HCEC 1CT (cell line): ENCODE results near the gene PLXNA4.

Source experiments
- DNase-seq: peaks from one replicate; pipeline ENCODE4 v3.0.0-alpha.2; 2017

PLXNA4 gene

DNA sequence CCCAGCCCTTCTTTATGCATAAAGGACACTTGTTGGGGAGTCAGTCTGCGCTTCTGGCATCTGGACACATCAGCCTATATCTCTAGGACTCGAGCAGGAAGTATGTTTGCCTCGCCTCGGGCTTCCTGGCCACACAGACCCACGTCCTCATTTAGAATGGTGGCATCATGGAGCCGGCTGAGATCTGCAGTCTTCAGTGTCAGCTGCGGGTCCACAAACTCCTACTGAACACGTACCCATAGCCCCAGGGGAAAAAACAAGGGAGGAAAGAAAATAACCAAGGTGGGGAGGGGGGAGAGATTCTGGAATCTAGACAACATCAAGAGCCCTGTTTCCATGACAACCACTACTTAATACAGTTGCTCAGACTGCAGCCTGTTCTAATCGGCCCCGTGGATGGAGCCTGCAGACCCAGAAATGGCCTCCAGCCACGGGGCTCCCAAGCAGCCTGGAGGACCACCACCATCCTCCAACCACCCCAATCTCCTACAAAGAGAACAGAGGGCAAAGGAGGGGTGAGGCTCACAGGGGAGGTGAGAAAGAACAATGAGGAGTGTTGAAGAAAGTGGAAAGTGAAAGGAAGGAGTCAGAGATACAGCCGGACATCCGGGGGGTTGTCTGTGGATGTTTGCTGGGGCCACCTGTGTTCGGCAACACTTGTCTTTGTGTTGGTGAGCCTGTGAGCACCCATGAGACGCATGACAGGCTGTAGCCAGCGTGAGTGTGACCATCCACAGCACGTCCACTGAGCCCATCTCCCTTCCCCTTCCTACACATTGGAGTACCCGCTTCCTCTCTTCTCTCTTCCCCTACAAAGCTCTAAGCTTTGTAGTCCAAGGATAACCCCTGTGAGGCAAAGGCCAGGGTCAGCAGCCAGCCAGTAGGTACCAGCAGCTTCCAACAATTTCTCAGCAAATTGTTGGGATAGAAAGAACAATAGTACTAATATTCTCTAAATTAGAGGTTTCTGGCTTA is 141.0 kb downstream of the PLXNA4 start:
- no peak for DNase-seq

GRCh38 chr7:132434041-132434440 is 142.2 kb downstream of the PLXNA4 start:
- no peak for DNase-seq

DNA sequence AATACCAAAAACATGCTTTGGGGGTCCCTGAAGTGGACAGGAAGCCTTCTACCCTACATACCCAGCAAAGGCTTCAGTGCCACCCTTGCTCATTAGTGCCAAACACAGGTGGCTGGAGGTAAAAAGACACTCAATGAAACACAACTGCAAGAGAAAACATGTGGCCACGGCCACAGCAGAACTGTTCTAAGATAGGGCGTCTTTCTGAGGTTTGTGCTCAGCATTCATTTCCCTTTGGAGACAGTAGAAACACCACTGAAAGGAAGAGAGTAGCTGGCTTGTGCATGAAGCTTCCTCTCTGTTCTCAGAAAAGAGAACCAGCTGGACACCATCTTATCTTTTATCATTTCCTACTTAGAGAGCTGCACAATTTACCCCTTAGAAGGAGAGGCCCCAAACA is 143.0 kb downstream of the PLXNA4 start:
- DNase-seq: no peak

GRCh38 chr7:132430861-132431822 is 145.1 kb downstream of the PLXNA4 start:
- peak; percentile 79 for DNase-seq

DNA sequence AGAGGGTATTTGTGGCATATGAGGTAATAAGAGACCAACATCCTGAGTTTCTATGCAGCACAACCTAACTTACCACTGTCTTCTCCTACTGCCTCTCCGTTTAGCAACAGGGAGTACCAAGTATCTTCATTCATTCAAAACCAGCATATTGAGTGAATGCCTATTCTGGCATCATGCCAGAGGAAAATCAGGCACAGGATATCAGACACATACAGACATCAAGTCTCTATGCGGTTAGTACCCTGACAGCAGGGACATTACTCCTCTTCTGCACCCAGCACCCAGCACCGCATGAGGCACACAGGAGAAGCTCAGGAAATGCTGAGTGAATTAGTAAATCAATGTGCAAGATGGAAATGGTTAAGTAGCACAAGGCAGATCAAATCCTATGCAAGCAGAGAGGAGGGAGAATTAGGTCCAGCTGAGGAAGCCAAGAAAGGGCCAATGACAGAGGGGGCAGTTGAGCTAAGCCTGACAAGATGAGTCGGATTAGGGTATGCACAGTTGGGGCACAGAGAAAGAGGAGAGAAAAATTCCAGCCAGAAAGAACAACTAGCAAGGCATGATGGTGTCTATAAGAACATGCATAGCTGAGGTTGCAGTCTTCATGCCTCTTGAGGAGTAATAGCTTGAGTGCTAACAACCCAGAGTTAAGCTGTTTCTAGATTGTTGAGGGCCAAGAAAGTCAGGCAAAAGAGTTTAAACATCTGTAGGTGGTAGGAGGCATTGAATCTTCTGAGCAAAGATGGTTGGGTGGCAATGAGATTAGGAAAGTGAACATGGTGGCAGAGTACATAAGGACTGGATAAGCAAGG is 146.0 kb downstream of the PLXNA4 start:
- no peak for DNase-seq

DNA sequence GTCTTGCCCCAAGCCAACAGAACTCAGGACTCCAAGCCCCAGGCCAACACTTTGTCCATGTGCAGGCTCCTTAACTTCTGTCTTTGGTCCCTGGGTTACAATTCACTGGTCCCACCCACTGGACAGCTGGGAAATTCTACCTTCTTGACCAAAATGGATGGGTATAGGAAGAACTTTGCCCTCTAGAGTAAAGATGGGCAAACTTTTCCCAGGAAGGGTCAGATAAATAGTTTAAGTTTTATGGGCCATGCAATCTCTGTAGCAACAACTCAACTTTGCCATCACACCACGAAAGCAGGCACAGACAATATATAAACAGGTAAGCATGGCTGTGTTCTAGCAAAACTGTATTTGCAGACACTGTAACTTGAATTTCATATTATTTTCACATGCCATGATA is 147.1 kb downstream of the PLXNA4 start:
- DNase-seq: no peak

GRCh38 chr7:132428247-132428919 is 147.9 kb downstream of the PLXNA4 start:
- no peak for DNase-seq

DNA sequence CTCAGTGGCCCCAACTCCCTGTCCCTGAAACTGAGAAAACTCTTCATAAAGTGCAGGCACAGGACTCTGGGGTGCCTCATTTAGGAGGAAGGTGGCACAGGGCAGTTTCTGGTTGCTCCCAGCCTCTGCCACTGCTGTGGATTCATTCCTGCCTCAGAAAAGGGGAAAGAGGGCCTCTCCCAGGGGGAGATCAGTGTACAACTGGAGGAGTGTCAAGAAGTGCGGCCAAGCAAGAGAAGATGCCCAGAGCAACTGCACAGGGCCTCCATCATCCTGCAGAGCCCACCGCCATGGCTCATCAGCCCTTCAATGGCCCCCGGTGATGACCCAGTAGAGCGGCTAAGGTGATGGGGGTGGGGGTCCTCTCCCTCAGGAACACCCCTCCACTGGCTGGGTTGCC is 150.3 kb downstream of the PLXNA4 start:
- no peak for DNase-seq

DNA sequence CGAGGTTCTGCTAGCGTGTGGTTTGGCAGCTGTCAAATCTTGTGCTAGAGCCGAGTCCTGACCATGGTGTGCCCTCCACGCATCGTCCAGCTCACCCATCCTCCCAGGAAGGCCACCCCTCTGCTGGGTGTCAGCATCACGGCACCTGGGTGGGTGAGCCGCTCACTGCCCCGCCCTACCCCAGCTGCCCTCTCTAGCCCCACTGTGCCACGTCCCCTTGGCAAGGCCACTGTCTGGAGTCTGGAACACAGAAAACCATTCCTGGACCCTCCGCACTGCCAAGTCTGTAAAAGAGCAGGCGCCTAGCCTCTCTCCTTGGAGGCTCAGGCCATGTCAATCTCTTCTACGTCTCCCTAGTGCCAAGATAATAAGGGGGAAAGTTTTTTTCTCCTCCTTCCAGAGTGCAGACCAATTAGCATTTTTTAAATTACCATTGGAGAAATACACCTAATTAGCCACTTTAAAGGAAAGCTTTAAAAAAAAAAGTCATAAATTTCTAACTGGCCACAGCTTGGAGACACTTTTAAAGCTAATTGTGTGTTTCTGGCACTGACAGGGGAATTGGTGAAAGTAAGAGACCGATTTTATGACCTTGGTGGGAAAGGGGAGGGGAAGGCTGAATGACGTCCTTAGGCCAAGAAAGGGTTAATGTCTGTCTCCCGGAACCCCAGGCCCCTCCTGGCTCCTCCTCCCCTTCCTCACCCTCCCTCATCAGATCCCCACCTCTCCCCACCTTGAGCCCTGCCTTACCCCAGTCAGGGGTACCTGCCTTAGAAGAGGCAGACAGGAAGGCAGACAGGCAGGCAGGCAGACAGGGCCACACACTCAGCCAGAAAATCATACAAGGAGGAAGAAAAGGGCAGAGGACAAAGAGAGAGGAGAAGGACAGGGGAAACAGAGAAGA is 151.2 kb downstream of the PLXNA4 start:
- no peak for DNase-seq

DNA sequence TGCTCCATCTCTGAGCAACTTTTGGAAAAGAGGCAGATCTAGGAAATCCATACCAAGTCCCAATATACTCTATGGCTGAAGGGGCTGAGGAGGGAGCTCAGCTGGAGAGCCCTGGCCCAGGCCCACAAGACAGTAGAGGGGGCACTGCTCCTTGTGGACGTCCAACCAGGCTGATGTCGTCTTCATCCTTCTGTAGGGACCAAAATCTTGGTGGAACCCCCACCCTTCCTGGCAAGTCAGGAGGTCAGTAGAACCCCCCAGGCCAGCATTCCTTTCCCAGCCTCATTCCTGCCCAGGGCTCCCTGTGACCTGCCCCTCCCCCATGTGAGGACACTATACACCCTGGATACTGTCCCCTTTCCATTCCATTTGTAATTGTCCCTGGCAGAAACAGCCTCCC is 152.0 kb downstream of the PLXNA4 start:
- no peak for DNase-seq

DNA sequence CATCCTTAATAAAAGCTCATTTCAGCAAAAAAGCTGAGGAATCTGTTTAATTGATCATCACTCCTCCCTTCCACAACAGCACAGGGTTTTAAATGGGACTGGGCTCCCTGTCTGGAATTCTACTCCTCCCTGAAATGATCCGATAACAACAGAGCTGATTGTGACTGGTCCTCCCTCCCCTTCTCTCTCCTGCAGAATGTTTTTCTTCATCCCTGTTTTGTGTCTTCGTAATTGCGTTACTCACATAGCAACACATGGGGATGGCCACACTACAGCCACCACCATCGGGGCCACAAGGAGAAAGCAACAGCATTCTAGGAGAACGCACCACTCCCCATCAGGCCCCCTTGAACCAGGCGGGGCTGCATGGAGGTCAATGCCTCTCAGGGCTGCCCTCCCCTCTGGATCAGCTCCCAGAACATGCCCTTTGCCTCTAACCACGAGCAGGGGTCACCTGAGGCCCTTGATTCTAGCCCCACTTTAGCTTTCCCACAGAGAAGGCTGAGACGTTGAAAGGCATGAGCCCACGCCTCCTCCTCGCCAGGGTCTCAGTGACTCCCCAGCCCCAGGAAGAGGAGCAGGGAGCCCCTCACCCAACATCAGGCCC is 152.6 kb downstream of the PLXNA4 start:
- no peak for DNase-seq

GRCh38 chr7:132422502-132423111 is 153.7 kb downstream of the PLXNA4 start:
- DNase-seq: peak; percentile 19

DNA sequence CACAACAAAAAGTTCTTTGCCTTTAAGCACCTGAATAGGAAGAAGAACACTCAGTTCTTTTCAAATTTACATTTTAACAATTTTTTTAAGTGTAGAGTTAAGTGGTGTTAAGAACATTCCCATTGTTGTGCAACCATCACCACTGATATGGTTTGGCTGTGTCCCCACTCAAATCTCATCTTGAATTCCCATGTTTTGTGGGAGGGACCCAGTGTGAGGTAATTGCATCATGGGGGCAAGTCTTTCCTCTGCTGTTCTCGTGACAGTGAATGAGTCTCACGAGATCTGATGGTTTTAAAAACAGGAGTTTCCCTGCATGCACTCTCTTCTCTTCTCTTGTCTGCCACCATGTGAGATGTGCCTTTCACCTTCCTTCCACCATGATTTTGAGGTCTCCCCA is 155.7 kb downstream of the PLXNA4 start:
- DNase-seq: no peak

DNA sequence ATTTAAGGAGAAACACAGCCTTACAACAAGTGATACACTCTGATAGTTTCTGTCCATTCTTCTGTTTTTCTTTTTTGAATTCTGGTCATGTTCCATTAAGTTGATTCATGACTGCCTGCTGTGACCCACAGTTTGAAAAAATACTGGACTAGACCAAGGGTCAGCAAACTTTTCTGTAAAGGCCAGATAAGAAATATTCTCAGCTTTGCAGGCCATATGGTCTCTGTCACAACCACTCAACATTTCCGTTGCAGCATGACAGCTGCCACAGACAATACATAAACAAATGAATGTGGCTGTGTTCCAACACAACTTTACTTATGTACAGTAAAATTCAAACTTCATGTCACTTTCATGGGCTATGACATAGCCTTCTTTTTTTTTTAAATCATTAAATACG is 156.7 kb downstream of the PLXNA4 start:
- DNase-seq: no peak

- DNase-seq: no peak
Measured at GRCh38 chr7:132418840-132419239, 157.4 kb downstream of the PLXNA4 start.

GRCh38 chr7:132417103-132417906 is 159.0 kb downstream of the PLXNA4 start:
- DNase-seq: no peak

- DNase-seq: no peak
Measured at GRCh38 chr7:132416395-132416794, 159.9 kb downstream of the PLXNA4 start.

GRCh38 chr7:132415259-132415658 is 161.0 kb downstream of the PLXNA4 start:
- DNase-seq: no peak

GRCh38 chr7:132414857-132415256 is 161.4 kb downstream of the PLXNA4 start:
- DNase-seq: no peak
